NB4 (cell line): ENCODE results near the gene CKB.

ENCODE experiments used
- CTCF ChIP-seq: IDR thresholded peaks from one replicate; pipeline ENCODE4 v1.5.1; 2012; ENCODE audit warnings: low read depth, low read length
- POLR2A ChIP-seq: IDR thresholded peaks from 2 replicates; pipeline ENCODE4 v1.6.1; 2011; ENCODE audit warnings: mild to moderate bottlenecking; ENCODE audit not compliant: insufficient read length; ENCODE audit errors: extremely low read depth

GRCh38 chr14:103472939-103473338, 49.7 kb downstream of the CKB start:
- TF ChIP-seq POLR2A = no peak
- TF ChIP-seq CTCF = no peak
